ENCODE data around the gene ZNF740.

- TF ChIP-seq CTCF (IDR thresholded peaks at IDR 0.05): no peak
- TF ChIP-seq EZH2 (IDR thresholded peaks at IDR 0.05; ENCODE audit: borderline replicate concordance, insufficient read depth, low read depth, low read length, poor library complexity, severe bottlenecking): no peak
These were observed 6.8 kb downstream of the ZNF740 start for GRCh38 chr12:53187145-53187899.

Data from B cell (primary cell).